K562 (cell line): ENCODE measurements around the gene RSPH9. TPM values are rescaled to one million over a fixed set of nuclear protein-coding genes. Genes with fewer than 3 reads are reported as not detected.
A peak's percentile ranks its signal among the peaks of the same experiment; 100 is the strongest.

Experiments
- ATF7 ChIP-seq: fragments of 450-650 bp; IDR thresholded peaks from 2 replicates; pipeline ENCODE4 v1.7.1; 2014; ENCODE audit warnings: mild to moderate bottlenecking, moderate library complexity
- BHLHE40 ChIP-seq: IDR thresholded peaks from 2 replicates; pipeline ENCODE4 v1.6.1; 2011; ENCODE audit warnings: low read length, improper control_type of control experiment
- CBX3 ChIP-seq, 2 experiments: IDR thresholded peaks; 1 replicate in 1 of 2; 2 replicates in 1 of 2; pipeline ENCODE4 v1.6.1; 2012; ENCODE audit warnings: inconsistent platforms in 2 of 2, low read length in 2 of 2, borderline replicate concordance in 1 of 2, control low read depth in 1 of 2
- CCAR2 ChIP-seq: fragments of 200-400 bp; formaldehyde crosslinking; IDR thresholded peaks from 2 replicates; pipeline ENCODE4 v1.6.1; 2017; ENCODE audit warnings: mild to moderate bottlenecking, low read depth, low read length
- CREM ChIP-seq: IDR thresholded peaks from 2 replicates; pipeline ENCODE4 v1.6.1; 2014; ENCODE audit warnings: antibody characterized with exemption, low read depth
- CTBP1 ChIP-seq: fragments of 450-650 bp; IDR thresholded peaks from 2 replicates; pipeline ENCODE4 v1.6.1; 2016; ENCODE audit warnings: borderline replicate concordance
- EHMT2 ChIP-seq: fragments of 450-650 bp; IDR thresholded peaks from 2 replicates; pipeline ENCODE4 v1.6.1; 2018; ENCODE audit warnings: antibody characterized with exemption
- EWSR1 ChIP-seq: fragments of 450-650 bp; IDR thresholded peaks from 2 replicates; pipeline ENCODE4 v1.6.1; 2018; ENCODE audit warnings: borderline replicate concordance, mild to moderate bottlenecking, low read depth, moderate library complexity; ENCODE audit not compliant: partially characterized antibody
- FIP1L1 ChIP-seq: fragments of 200-400 bp; formaldehyde crosslinking; IDR thresholded peaks from 2 replicates; pipeline ENCODE4 v1.6.1; 2018; ENCODE audit warnings: mild to moderate bottlenecking, low read depth, low read length; ENCODE audit not compliant: poor library complexity, severe bottlenecking
- HMBOX1 ChIP-seq: sonication (generic); IDR thresholded peaks from 2 replicates; pipeline ENCODE4 v1.6.1; 2016
- HSF4 ChIP-seq: fragments of 250-450 bp; sonication (Bioruptor Pico); IDR thresholded peaks from 2 replicates; pipeline ENCODE4 v2.1.2; 2022; ENCODE audit warnings: mild to moderate bottlenecking, moderate library complexity, borderline replicate concordance
- JUND ChIP-seq, 2 experiments: IDR thresholded peaks; 2 replicates in 1 of 2; 3 replicates in 1 of 2; pipeline ENCODE4 v1.6.1; 2011; ENCODE audit warnings: borderline replicate concordance in 2 of 2, low read depth in 2 of 2, low read length in 2 of 2, improper control_type of control experiment in 1 of 2, missing biosample characterization in 1 of 2, missing genetic modification characterization in 1 of 2, missing genetic modification reagents in 1 of 2
- MEIS2 ChIP-seq: fragments of 450-650 bp; IDR thresholded peaks from 2 replicates; pipeline ENCODE4 v1.6.1; 2014; ENCODE audit warnings: mild to moderate bottlenecking; ENCODE audit not compliant: partially characterized antibody
- NFRKB ChIP-seq: fragments of 450-650 bp; IDR thresholded peaks from 2 replicates; pipeline ENCODE4 v1.6.1; 2016; ENCODE audit warnings: low read depth
- NR3C1 ChIP-seq: sonication (generic); formaldehyde crosslinking; IDR thresholded peaks from 2 replicates; pipeline ENCODE4 v1.8.1; 2022; ENCODE audit warnings: missing genetic modification reagents
- PTBP1 ChIP-seq: fragments of 200-400 bp; formaldehyde crosslinking; IDR thresholded peaks from 2 replicates; pipeline ENCODE4 v1.6.1; 2017; ENCODE audit warnings: low read depth, low read length
- PTRF ChIP-seq: fragments of 450-650 bp; IDR thresholded peaks from 2 replicates; pipeline ENCODE4 v1.6.1; 2016; ENCODE audit warnings: mild to moderate bottlenecking, missing genetic modification characterization, missing compliant biosample characterization
- RHOXF2B ChIP-seq: fragments of 250-450 bp; sonication (Bioruptor Pico); conservative IDR thresholded peaks from 2 replicates; pipeline ENCODE4 v1.5.1; 2021
- RNF2 ChIP-seq: sonication (generic); IDR thresholded peaks from 2 replicates; pipeline ENCODE4 v1.6.1; 2016
- SMAD4 ChIP-seq: fragments of 250-450 bp; sonication (Bioruptor Pico); conservative IDR thresholded peaks from 2 replicates; pipeline ENCODE4 v1.8.0; 2021; ENCODE audit warnings: inconsistent platforms, mild to moderate bottlenecking, moderate library complexity
- SNIP1 ChIP-seq: fragments of 450-650 bp; IDR thresholded peaks from 2 replicates; pipeline ENCODE4 v1.7.1; 2017; ENCODE audit warnings: low read depth, mild to moderate bottlenecking
- TBL1XR1 ChIP-seq, 2 experiments: IDR thresholded peaks; 2 replicates each; pipeline ENCODE4 v1.6.1; 2012; ENCODE audit warnings: improper control_type of control experiment in 2 of 2, low read length in 2 of 2, mild to moderate bottlenecking in 1 of 2
- TFAM ChIP-seq: fragments of 250-450 bp; sonication (Bioruptor Pico); conservative IDR thresholded peaks from 2 replicates; pipeline ENCODE4 v1.5.0; 2021; ENCODE audit warnings: mild to moderate bottlenecking, moderate library complexity
- ZNF121 ChIP-seq: sonication (generic); formaldehyde crosslinking; conservative IDR thresholded peaks from 2 replicates; pipeline ENCODE4 v1.8.0; 2022; ENCODE audit warnings: missing genetic modification reagents
- ZNF212 ChIP-seq: fragments of 450-650 bp; formaldehyde crosslinking; IDR thresholded peaks from 2 replicates; pipeline ENCODE4 v1.4.0; 2020; ENCODE audit warnings: mild to moderate bottlenecking
- ZNF316 ChIP-seq: fragments of 450-650 bp; IDR thresholded peaks from 2 replicates; pipeline ENCODE4 v1.6.1; 2016
- polyA plus RNA-seq, 8 experiments: library from polyadenylated mRNA; depleted of rRNA in 4 of 8; stranded (reverse) in 5 of 8; unstranded in 3 of 8; fragments of >200 nt; fragmentation: Nextera tagmentation in 2 of 8; fragmentation: Illumina TruSeq in 1 of 8; extraction: Ambion mirVana in 2 of 8; extraction: Trizol in 1 of 8; gene quantifications; 2 replicates each; pipeline versions ENCODE4 v1.2.1 to v1.2.3, GENCODE V29; 2011 to 2014; ENCODE audit warnings: inconsistent platforms in 1 of 8, missing spikeins in 1 of 8
- total RNA-seq, 7 experiments: library from RNA; depleted of rRNA in 6 of 7; stranded (reverse); fragments of >200 nt in 6 of 7; fragmentation: Illumina TruSeq in 2 of 7; extraction: Trizol in 2 of 7; gene quantifications; 2 replicates each; pipeline versions ENCODE4 v1.2.1 to v1.2.3, GENCODE V29; 2011 to 2021; ENCODE audit warnings: low replicate concordance in 1 of 7
- TF ChIP-seq, protein P1 (sequence below): sonication (generic); formaldehyde crosslinking; IDR thresholded peaks from 2 replicates; pipeline ENCODE4 v1.8.0; 2022; ENCODE audit warnings: mild to moderate bottlenecking, low read depth, missing genetic modification reagents
- TF ChIP-seq, protein P2 (sequence below): fragments of 450-650 bp; formaldehyde crosslinking; IDR thresholded peaks from 2 replicates; pipeline ENCODE4 v1.4.0; 2020; ENCODE audit warnings: mild to moderate bottlenecking, moderate library complexity

RSPH9 gene
- total and polyA plus RNA-seq, 9 of the 15 experiments (the other 6 are each of a cell fraction or from before 2014, with no cell fraction given), result 0.05 to 0.60 (median 0.39) TPM; not detected in 6

DNA sequence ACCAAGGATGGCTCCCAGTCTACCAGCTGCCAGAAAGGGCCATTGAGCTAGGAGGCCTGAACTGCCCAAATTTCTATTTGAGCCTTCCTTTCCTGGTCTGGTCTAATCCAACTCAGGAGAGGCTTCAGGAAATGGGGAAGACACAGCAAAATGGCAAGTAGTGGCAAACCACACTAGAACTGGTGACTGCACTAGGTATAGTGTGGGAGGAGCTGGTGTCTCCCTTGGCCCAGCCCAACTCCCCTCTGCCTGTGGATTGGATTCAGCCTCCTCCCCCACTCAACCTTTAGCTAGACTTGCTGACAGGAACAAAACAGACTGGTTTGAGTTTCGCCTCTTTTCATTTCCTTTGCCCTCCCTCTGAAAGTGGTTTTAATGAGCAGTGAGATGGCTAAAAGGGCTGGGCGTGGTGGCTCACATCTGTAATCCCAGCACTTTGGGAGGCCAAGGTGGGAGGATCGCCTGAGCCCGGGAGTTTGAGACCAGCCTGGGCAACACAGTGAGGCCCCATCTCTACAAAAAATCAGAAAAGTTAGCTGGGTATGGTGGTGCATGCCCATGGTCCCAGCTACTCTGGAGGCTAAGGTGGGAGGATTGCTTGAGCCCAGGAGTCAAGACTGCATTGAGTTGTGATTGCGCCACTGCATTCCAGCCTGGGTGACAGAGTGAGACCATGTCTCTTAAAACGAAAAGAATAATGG is 25.2 kb downstream of the RSPH9 start (continued):
- TF ChIP-seq, protein P1, sequence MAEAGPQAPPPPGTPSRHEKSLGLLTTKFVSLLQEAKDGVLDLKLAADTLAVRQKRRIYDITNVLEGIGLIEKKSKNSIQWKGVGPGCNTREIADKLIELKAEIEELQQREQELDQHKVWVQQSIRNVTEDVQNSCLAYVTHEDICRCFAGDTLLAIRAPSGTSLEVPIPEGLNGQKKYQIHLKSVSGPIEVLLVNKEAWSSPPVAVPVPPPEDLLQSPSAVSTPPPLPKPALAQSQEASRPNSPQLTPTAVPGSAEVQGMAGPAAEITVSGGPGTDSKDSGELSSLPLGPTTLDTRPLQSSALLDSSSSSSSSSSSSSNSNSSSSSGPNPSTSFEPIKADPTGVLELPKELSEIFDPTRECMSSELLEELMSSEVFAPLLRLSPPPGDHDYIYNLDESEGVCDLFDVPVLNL (CRISPR knock-in tag), result no peak
- TF ChIP-seq CBX3 (IDR thresholded peaks at IDR 0.05; ENCODE audit: borderline replicate concordance in 1 of 2, low read length in 2 of 2) (no peak), SMAD4 (CRISPR knock-in tag) (peak; percentile 40; the same call in 1 of the 2 replicates), ZNF316 (peak; percentile 66; the same call in 1 of the 2 replicates), PTBP1 (no peak), NR3C1 (CRISPR knock-in tag) (no peak), BHLHE40 (0 out of 2 replicates have a peak, but pooled peaks have one; percentile 16), TBL1XR1 (IDR thresholded peaks at IDR 0.05; ENCODE audit: low read length in 2 of 2) (peak in 1 of 2 experiments; percentile 33; a peak in 1 of 4 replicates), CTBP1 (0 out of 2 replicates have a peak, but pooled peaks have one; percentile 32), SNIP1 (no peak), ATF7 (peak; percentile 53; the same call in 1 of the 2 replicates), CCAR2 (no peak), HMBOX1 (peak; percentile 51; the same call in 1 of the 2 replicates), EWSR1 (no peak), RNF2 (no peak), ZNF121 (CRISPR knock-in tag) (peak; percentile 57), HSF4 (CRISPR knock-in tag) (no peak), ZNF212 (CRISPR knock-in tag) (no peak), NFRKB (no peak), JUND (IDR thresholded peaks at IDR 0.05; ENCODE audit: borderline replicate concordance, low read depth, low read length) (peak; percentile 27; the same call in 1 of the 2 replicates), JUND (tag; IDR thresholded peaks at IDR 0.05; ENCODE audit: borderline replicate concordance, low read depth, low read length) (no peak), CREM (0 out of 2 replicates have a peak, but pooled peaks have one; percentile 14), PTRF (tag) (no peak), EHMT2 (no peak), TFAM (CRISPR knock-in tag) (no peak), FIP1L1 (no peak), MEIS2 (peak; percentile 67), RHOXF2B (CRISPR knock-in tag) (no peak)
- TF ChIP-seq, protein P2, sequence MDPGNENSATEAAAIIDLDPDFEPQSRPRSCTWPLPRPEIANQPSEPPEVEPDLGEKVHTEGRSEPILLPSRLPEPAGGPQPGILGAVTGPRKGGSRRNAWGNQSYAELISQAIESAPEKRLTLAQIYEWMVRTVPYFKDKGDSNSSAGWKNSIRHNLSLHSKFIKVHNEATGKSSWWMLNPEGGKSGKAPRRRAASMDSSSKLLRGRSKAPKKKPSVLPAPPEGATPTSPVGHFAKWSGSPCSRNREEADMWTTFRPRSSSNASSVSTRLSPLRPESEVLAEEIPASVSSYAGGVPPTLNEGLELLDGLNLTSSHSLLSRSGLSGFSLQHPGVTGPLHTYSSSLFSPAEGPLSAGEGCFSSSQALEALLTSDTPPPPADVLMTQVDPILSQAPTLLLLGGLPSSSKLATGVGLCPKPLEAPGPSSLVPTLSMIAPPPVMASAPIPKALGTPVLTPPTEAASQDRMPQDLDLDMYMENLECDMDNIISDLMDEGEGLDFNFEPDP (CRISPR knock-in tag), result peak; percentile 52; the same call in 1 of the 2 replicates
